WTC11 (cell line): ENCODE measurements around the gene FGF14. TPM values are rescaled to one million over a fixed set of nuclear protein-coding genes. Genes with fewer than 3 reads are reported as not detected.

Experiments used
- ATAC-seq: fragments of 200-7000 bp; cut with Tn5 transposase; 2 replicates; pipeline ENCODE4 v1.10.0; 2021; ENCODE audit warnings: mild to moderate bottlenecking, moderate library complexity
- CTCF ChIA-PET: fragments of 300-600 bp; sonication (Branson Sonifier 250); formaldehyde crosslinking; loops from one replicate; lab custom pipeline; 2021; ENCODE audit warnings: antibody characterized with exemption; lab: Charles Lee
- POLR2A ChIA-PET: fragments of 350-600 bp; sonication (Branson Sonifier 250); formaldehyde crosslinking; loops from one replicate; lab custom pipeline; 2021; ENCODE audit warnings: antibody characterized with exemption; lab: Charles Lee
- DNase-seq: peaks from one replicate; pipeline ENCODE4 v3.0.0; 2021; ENCODE audit warnings: low spot score
- H3K27ac Mint-ChIP-seq: 2 replicates; pipeline ENCODE4 v1.8.0; 2021; ENCODE audit warnings: mixed read lengths
- H3K27me3 Mint-ChIP-seq: 2 replicates; pipeline ENCODE4 v1.8.0; 2021; ENCODE audit warnings: low read depth, mild to moderate bottlenecking, moderate library complexity, mixed read lengths
- H3K36me3 Mint-ChIP-seq: 2 replicates; pipeline ENCODE4 v1.8.0; 2021; ENCODE audit warnings: mixed read lengths
- H3K4me1 Mint-ChIP-seq: 2 replicates; pipeline ENCODE4 v1.8.0; 2022; ENCODE audit warnings: mixed read lengths
- H3K4me3 Mint-ChIP-seq: 2 replicates; pipeline ENCODE4 v1.8.0; 2021; ENCODE audit warnings: mild to moderate bottlenecking, moderate library complexity, mixed read lengths
- H3K9me3 Mint-ChIP-seq: 2 replicates; pipeline ENCODE4 v1.8.0; 2021; ENCODE audit warnings: mixed read lengths
- ATF2 ChIP-seq: sonication (generic); formaldehyde crosslinking; IDR thresholded peaks from 2 replicates; pipeline ENCODE4 v1.8.1; 2022; ENCODE audit warnings: low read depth, missing genetic modification reagents, borderline replicate concordance
- CBFB ChIP-seq: sonication (generic); formaldehyde crosslinking; IDR thresholded peaks from 2 replicates; pipeline ENCODE4 v1.8.1; 2022; ENCODE audit warnings: mild to moderate bottlenecking, low read depth, missing genetic modification reagents
- CTCF ChIP-seq: fragments of 200-600 bp; IDR thresholded peaks from 2 replicates; pipeline ENCODE4 v1.8.0; 2022; ENCODE audit warnings: antibody characterized with exemption
- ELF4 ChIP-seq: sonication (generic); formaldehyde crosslinking; IDR thresholded peaks from 2 replicates; pipeline ENCODE4 v1.8.1; 2022; ENCODE audit warnings: low read depth, mild to moderate bottlenecking, moderate library complexity, missing genetic modification reagents
- ERG ChIP-seq: fragments of 250-450 bp; sonication (Bioruptor Pico); IDR thresholded peaks from 2 replicates; pipeline ENCODE4 v1.8.0; 2021; ENCODE audit warnings: mild to moderate bottlenecking
- FOXJ3 ChIP-seq: sonication (generic); formaldehyde crosslinking; IDR thresholded peaks from 2 replicates; pipeline ENCODE4 v1.9.0; 2021; ENCODE audit warnings: missing genetic modification reagents, mild to moderate bottlenecking, borderline replicate concordance
- GABPB1 ChIP-seq: sonication (generic); formaldehyde crosslinking; IDR thresholded peaks from 2 replicates; pipeline ENCODE4 v1.8.1; 2023; ENCODE audit warnings: mild to moderate bottlenecking, missing genetic modification reagents
- HMGXB4 ChIP-seq: sonication (generic); formaldehyde crosslinking; IDR thresholded peaks from 2 replicates; pipeline ENCODE4 v1.8.1; 2023; ENCODE audit warnings: mild to moderate bottlenecking, moderate library complexity, missing genetic modification reagents
- IRF1 ChIP-seq: sonication (generic); formaldehyde crosslinking; IDR thresholded peaks from 2 replicates; pipeline ENCODE4 v1.8.0; 2023; ENCODE audit warnings: missing genetic modification reagents
- IRF2 ChIP-seq: sonication (generic); formaldehyde crosslinking; IDR thresholded peaks from 2 replicates; pipeline ENCODE4 v1.8.0; 2022; ENCODE audit warnings: low read depth, missing genetic modification reagents, borderline replicate concordance
- JUN ChIP-seq: sonication (generic); formaldehyde crosslinking; IDR thresholded peaks from 2 replicates; pipeline ENCODE4 v1.8.0; 2023; ENCODE audit warnings: mild to moderate bottlenecking, missing genetic modification reagents
- NFYB ChIP-seq: sonication (generic); formaldehyde crosslinking; conservative IDR thresholded peaks from 2 replicates; pipeline ENCODE4 v1.8.0; 2022; ENCODE audit warnings: low read depth, missing genetic modification reagents
- SMAD3 ChIP-seq: sonication (generic); formaldehyde crosslinking; IDR thresholded peaks from 2 replicates; pipeline ENCODE4 v1.8.0; 2022; ENCODE audit warnings: missing genetic modification reagents, mild to moderate bottlenecking, borderline replicate concordance
- TCF7 ChIP-seq: sonication (generic); formaldehyde crosslinking; IDR thresholded peaks from 2 replicates; pipeline ENCODE4 v1.8.0; 2022; ENCODE audit warnings: mild to moderate bottlenecking, low read depth, missing genetic modification reagents, moderate library complexity
- TEAD4 ChIP-seq: sonication (generic); formaldehyde crosslinking; IDR thresholded peaks from 2 replicates; pipeline ENCODE4 v1.8.0; 2022; ENCODE audit warnings: mild to moderate bottlenecking, missing genetic modification reagents
- TP53 ChIP-seq: sonication (generic); formaldehyde crosslinking; IDR thresholded peaks from 2 replicates; pipeline ENCODE4 v1.8.1; 2023; ENCODE audit warnings: mild to moderate bottlenecking, missing genetic modification reagents
- ZNF219 ChIP-seq: sonication (generic); formaldehyde crosslinking; IDR thresholded peaks from 2 replicates; pipeline ENCODE4 v1.8.0; 2023; ENCODE audit warnings: missing genetic modification reagents, mild to moderate bottlenecking, borderline replicate concordance
- ZNF317 ChIP-seq: sonication (generic); formaldehyde crosslinking; IDR thresholded peaks from 2 replicates; pipeline ENCODE4 v1.8.1; 2023; ENCODE audit warnings: low read depth, mild to moderate bottlenecking, moderate library complexity, missing genetic modification reagents, borderline replicate concordance
- ZNF425 ChIP-seq: fragments of 250-450 bp; sonication (Bioruptor Pico); conservative IDR thresholded peaks from 2 replicates; pipeline ENCODE4 v1.9.0; 2021; ENCODE audit warnings: mild to moderate bottlenecking
- ZNF512 ChIP-seq: sonication (generic); formaldehyde crosslinking; IDR thresholded peaks from 2 replicates; pipeline ENCODE4 v1.8.1; 2022; ENCODE audit warnings: missing genetic modification reagents, borderline replicate concordance
- ZNF671 ChIP-seq: fragments of 250-450 bp; sonication (Bioruptor Pico); IDR thresholded peaks from 2 replicates; pipeline ENCODE4 v1.8.0; 2021; ENCODE audit warnings: mild to moderate bottlenecking
- total RNA-seq: library from RNA; stranded (reverse); gene quantifications from 3 replicates; pipeline ENCODE4 v1.2.3, GENCODE V29; 2021

Gene FGF14
- total RNA-seq, 1 experiment from 2014 or later, result 0.28 TPM

- TF ChIP-seq CBFB (CRISPR knock-in tag) (no peak), ZNF219 (CRISPR knock-in tag) (no peak), ERG (CRISPR knock-in tag) (no peak), JUN (no peak)
Measured at GRCh38 chr13:101868585-101869469, 533.0 kb downstream of the FGF14 start (continued).

GRCh38 chr13:101866889-101867581, 534.8 kb downstream of the FGF14 start:
- DNase-seq (no peak), ATAC-seq (peak; percentile 49)
- ChIA-PET CTCF (interaction anchor here (0.7 to 1.0 kb wide), 3 partner anchors 8 to 711 kb away, joined by 3 to 5 read pairs (median 3); no protein-coding TSS in a partner anchor), POLR2A (no interaction called here)
- Mint-ChIP-seq H3K4me3 (peak overlapping the region; percentile 20; the same call in 1 of the 2 replicates), H3K27me3 (no peaks in the 10 kb centered on the region), H3K4me1 (peaks cover 33% of the 10 kb centered on the region), H3K9me3 (no peaks in the 10 kb centered on the region), H3K27ac (peak overlapping the region; percentile 86)
- TF ChIP-seq CTCF (no peak), TEAD4 (CRISPR knock-in tag) (no peak), GABPB1 (CRISPR knock-in tag) (no peak), JUN (no peak), IRF2 (CRISPR knock-in tag) (no peak), ZNF425 (CRISPR knock-in tag) (no peak), TCF7 (CRISPR knock-in tag) (no peak), ATF2 (CRISPR knock-in tag) (no peak), IRF1 (CRISPR knock-in tag) (no peak), HMGXB4 (CRISPR knock-in tag) (no peak), ZNF512 (CRISPR knock-in tag) (no peak), ZNF671 (CRISPR knock-in tag) (no peak), TP53 (CRISPR knock-in tag) (no peak), FOXJ3 (CRISPR knock-in tag) (no peak), ZNF317 (CRISPR knock-in tag) (no peak), SMAD3 (no peak), NFYB (CRISPR knock-in tag) (no peak), ELF4 (no peak)
- TF ChIP-seq, all 79 proteins: peak for 0
- no peaks in the 10 kb centered on the region for H3K36me3 Mint-ChIP-seq
